NCI-H2227 (cell line): ENCODE data around the gene C1orf52.

ENCODE experiments used
- DNase-seq: peaks from one replicate; lab custom pipeline; 2025; ENCODE audit not compliant: unreplicated experiment; lab: John Stamatoyannopoulos, UW

The C1orf52 gene

GRCh38 chr1:85259118-85259911 lies at the start of gene C1orf52:
TSS of gene C1orf52 (minus strand) at chr1:85259662. CDS start at chr1:85259633, 29 bp downstream.
- peak; percentile 97 for DNase-seq

DNA sequence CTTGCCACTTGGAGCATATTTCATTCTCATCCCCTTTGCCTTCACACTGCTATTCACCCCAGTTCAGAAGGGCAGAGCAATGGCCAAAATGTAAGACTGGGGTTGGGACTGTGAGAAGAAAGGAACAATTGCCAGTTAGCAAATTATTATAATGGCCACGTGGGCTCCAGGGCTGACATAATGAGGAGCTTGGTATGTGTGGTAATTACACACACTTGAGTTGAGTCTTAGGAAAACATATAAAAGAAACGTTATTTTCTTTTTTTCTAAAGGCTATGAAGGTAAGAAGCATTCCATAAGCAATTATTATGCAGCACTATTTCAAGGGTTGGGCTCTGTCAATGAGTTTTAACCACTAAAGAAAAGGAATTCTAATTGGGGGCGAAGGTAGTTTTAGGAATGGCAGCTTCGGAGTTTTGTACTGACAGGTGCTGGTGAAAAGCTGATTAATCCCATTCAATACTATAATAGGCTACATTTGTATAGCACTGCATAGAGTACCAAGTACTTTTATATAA lies 49.4 kb upstream of the C1orf52 start:
- DNase-seq = no peak

DNA sequence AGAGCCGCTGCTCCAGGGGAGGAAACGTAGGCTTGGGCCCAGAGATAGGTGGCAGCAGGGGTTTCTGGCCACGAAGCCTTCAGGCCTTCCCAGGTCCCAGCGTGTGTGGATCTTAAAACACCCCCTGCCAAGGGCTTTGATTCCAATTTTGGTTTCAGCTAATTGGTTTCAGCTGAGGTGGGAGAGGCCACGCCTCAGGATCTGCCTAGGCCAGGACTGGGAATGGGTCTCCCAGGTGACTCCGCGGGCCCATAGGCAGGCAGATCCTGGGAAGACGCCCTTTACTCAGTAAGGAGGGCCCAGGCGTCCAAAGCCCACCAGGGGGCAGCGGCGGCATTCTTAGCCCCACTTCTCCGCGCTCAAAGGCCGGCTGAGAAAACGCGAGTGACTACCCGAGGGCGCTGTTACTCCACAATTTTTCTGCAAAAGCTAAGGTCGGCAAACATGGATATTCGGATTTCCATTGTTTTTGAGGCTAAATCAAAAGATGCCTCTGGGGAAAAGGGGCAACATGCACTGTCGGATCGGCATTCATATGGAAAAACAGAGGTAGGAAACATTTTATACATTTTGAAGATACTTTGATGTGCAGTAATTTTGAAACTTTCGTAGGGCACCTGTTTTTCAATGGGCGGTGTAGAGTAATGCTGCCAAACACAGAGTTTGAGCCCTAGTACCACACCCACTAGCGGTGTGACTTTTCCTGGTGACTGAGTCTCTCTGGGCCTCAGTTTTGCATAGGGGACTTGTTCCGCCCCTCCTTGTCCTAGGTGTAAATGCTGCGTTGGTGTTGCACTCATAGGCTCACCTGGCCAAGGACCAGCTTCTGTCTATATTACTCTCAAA lies 48.7 kb upstream of the C1orf52 start:
- peak; percentile 79 for DNase-seq

- no peak for DNase-seq
These were observed 46.8 kb upstream of the C1orf52 start for GRCh38 chr1:85306236-85306635.

GRCh38 chr1:85303440-85304162 lies 44.1 kb upstream of the C1orf52 start:
- no peak for DNase-seq

- DNase-seq = no peak
These were observed 40.7 kb upstream of the C1orf52 start for GRCh38 chr1:85300140-85300539.

- no peak for DNase-seq
These were observed 38.6 kb upstream of the C1orf52 start for GRCh38 chr1:85297855-85298629.

- DNase-seq = no peak
These were observed 38.0 kb upstream of the C1orf52 start for GRCh38 chr1:85297538-85297854.

DNA sequence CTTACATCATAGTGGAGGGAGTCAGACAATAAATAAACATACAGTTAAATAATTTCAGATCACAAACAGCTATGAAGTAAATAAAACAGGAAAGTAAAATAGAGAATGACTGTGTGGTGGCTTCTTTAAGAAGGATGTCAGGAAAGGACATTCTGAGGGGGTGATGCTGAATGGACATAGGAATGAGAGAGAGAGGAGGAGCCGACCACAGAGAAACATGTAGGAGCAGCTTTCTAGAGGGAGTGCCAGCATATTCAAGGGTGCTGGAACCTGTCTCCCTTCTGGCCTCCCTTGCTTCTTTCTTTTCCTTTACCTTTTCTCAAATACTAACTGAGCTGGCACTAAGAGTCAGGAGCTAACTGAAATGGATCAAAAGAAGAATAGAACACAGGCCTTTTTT lies 37.5 kb upstream of the C1orf52 start:
- DNase-seq = no peak

GRCh38 chr1:85295654-85296053 lies 36.2 kb upstream of the C1orf52 start:
- no peak for DNase-seq

DNA sequence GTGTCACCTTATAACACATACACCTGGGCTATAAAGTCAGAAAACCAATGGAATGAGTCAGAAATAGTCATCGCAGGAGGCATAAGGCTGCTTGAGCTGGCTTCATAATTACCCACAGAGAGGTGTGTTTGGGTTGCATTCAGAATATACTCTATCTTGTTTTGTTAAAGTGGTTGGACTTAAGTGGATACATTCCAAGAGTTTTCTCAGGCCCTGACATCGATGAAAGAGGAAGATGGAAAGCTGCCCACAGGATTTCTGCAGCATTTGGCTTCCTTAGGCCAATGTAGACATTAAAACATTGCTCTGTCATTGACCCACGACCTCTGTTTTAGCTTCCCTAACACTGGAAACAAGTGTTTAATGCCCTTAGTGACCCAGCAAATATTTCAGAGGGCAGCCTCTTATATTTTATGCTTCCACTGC lies 35.6 kb upstream of the C1orf52 start:
- no peak for DNase-seq

GRCh38 chr1:85290826-85291225 lies 31.4 kb upstream of the C1orf52 start:
- no peak for DNase-seq

GRCh38 chr1:85289848-85290335 lies 30.4 kb upstream of the C1orf52 start:
- DNase-seq = no peak

DNA sequence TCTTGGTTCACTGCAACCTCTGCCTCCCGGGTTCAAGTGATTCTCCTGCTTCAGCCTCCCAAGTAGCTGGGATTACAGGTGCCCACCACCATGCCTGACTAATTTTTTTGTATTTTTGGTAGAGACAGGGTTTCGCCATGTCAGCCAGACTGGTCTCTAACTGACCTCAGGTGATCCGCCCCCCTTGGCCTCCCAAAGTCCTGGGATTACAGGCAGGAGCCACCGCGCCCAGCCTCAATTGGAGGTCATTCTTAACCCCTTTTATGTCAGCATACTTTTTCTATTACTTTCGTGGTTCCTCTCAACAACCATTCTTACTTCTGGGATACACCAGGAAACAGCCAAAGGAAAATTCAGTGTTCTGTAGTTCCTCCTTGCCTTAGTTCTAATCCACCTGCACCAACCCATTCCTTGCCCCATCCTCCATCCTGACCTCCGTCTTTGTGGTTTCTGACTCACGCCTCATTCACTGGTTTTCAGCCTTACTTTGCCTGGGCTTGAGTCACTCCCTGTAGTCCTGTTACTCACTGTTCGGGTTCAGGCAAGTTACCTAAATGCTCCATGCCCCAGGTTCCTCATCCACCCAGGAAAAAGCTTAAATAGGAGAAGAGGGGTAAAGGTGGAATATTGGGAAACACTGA lies 29.9 kb upstream of the C1orf52 start:
- no peak for DNase-seq

GRCh38 chr1:85284202-85284601 lies 24.7 kb upstream of the C1orf52 start:
- no peak for DNase-seq

- no peak for DNase-seq
These were observed 24.2 kb upstream of the C1orf52 start for GRCh38 chr1:85283475-85284199.

GRCh38 chr1:85282424-85282823 lies 23.0 kb upstream of the C1orf52 start:
- no peak for DNase-seq

DNA sequence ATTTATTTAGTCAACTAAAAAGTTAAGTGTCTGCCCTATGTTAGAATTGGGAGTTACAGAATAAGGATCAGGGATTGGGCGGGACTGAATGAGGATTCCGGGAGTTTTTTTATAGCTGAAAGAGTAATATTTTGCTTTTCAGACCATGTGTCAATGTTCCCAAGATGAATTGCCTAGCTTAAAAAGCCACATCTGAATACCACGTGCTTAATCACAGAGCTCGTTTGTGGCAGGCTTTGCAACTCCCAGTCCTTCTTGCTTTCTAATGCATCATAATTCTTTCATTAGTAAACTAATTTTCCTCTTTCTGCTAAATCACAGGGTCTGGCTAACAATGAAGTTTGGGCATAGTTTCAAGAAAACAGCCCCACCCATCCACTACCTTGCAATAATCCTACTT lies 21.2 kb upstream of the C1orf52 start:
- DNase-seq = no peak

GRCh38 chr1:85279458-85280080 lies 20.1 kb upstream of the C1orf52 start:
- peak; percentile 54 for DNase-seq
